Measurements from ENCODE around the gene SCAPER.

Gene SCAPER

DNA sequence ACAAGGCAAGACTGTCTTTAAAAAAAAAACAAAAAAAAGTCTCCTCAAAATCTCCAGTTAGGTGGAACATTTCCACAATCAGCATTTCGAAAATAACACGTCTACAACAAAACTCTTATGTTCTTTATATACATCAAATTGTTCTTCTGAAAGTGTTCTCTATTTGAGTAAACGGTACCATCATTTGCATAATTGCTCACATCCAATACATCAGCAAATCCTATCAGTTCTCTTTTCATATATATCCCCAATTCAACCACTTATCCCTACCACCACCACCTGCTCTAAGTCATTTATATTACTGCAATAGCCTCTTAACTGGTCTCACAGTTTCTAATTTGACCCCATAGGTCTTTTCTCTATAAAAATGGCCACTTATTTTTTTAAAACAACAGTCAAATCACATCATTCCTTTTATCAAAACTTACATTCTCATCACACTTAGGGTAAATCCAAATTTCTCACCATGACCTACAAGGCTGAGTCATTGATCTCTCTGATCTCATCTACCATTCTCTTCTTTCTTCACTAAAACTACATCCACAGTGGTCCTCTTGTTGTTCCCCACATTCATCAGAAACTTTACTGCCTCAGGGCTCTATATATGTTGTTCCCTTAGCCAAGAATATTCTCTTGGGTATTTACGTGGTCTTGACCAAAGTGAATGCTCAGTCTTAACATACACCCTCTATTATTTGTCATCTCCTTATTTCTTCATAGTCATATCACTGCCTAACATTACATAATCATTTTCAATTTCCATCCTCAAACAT lies 237.0 kb downstream of the SCAPER start:
- DNase-seq (ENCODE audit: low read depth, low spot score), result no peak

DNA sequence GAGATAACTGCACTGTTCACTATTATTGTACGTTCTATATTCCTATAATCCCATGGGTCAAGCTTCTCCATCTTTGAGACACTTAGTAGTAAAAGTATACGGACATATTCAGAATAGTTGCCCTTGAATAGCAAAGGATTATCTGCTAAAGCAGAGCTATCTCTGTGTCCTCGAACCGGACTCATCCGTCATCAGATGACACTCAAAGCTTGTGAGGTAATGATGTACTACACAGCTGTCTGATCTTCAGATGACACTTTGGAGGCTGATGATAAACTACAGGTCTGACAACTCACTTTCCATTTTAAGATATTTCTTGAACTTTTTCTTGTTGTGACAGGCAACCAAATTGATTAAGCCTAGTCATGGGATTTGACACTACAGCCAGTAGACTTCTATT lies 240.2 kb downstream of the SCAPER start:
- DNase-seq (ENCODE audit: low read depth, low spot score), result no peak

- no peak for DNase-seq (ENCODE audit: low read depth, low spot score)
Observed at GRCh38 chr15:76664411-76664810, 240.7 kb downstream of the SCAPER start.

DNA sequence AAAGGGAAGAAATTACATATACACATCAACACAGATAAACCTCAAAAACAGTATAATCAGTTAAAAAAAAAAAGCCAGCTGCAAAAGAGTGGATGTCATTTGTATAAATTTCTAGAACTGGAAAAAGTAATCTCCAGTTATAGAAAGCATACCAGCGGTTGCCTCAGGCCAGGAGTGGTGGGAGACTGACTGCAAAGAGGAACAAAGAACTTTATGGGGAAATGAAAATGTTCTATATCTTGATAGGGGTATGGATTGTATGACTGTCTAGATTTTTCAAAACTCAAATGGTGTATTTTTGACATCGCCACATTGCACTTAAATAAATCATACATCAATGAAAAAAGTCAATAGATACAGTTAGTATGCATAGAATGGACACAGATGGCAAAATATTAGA lies 241.6 kb downstream of the SCAPER start:
- no peak for DNase-seq (ENCODE audit: low read depth, low spot score)

GRCh38 chr15:76648732-76649444 lies 256.3 kb downstream of the SCAPER start:
- DNase-seq (ENCODE audit: low read depth, low spot score), result peak; percentile 23

DNA sequence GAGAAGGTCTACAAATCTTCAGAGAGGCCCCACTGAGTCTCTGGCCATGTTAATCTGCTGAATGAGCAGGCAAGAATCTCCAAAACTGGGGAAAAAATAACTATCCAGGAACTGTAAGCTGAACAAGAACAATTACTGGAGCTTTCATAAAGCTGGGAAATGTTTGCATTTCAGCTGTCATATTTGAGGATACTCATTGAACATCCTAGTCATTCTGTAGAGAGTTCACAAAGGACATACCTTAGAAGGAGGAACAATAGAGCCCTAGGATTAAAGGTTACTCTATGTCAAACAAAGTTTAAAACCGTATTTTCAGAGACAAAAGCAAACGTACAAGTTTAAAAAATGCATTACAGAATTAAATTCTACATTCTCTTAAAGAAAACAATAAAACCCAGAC lies 257.5 kb downstream of the SCAPER start:
- DNase-seq (ENCODE audit: low read depth, low spot score), result no peak

GRCh38 chr15:76644646-76645045 lies 260.5 kb downstream of the SCAPER start:
- DNase-seq (ENCODE audit: low read depth, low spot score), result no peak

DNA sequence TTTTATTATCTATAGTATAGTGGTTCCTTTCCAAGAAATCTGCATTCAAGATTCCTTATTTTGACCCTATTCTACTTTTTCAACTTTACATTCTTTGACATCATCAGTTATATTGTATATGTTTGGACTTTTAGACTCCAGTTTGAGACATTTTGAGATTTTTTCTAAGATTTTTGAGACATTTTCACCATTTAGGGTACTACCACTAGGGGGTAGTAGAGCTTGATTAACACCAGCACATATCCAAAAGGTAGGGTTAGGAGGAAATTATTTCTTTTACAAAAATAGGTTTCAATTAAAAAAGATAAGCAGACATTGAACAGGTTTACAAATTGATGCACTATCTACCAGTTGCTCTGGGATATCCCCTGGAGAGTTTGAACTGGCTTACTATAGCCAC lies 262.5 kb downstream of the SCAPER start:
- no peak for DNase-seq (ENCODE audit: low read depth, low spot score)

DNA sequence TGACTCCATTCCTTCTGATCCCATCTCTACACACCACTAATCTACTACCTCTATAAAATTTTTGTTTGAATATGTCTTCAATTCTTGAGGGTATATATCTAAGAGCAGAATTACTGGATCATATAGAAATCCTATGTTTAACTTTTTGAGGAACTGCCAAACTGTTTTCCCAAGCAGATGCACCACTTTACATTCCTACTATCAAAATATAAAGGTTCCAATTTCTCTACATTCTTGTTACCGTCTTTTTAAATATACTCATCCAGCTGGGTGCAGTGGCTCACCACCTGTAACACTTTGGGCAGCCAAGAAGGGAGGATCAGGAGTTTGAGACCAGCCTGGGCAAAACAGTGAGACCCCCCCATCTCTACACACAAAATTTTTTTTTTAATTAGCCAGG lies 268.0 kb downstream of the SCAPER start:
- no peak for DNase-seq (ENCODE audit: low read depth, low spot score)

DNA sequence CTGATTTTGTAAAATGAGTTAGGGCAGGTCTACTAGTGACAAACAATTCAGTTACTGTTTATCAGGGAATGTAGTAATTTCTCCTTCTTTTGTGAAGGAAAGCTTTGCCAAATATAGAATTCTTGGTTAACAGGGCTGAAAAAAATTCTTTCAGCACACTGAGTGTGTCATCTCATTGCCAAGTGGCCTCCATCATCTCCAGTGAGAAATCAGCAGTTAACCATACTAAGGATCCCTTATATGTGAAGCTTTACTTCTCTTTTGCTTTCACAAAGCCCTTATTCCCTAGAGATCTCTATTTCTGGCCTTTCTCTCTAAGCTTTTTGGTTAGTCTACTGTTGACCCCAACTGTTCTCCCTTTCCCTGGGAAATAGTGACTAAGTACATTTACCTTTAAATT lies 269.1 kb downstream of the SCAPER start:
- no peak for DNase-seq (ENCODE audit: low read depth, low spot score)

- DNase-seq (ENCODE audit: low read depth, low spot score), result no peak
Observed at GRCh38 chr15:76626611-76627010, 278.5 kb downstream of the SCAPER start.

DNA sequence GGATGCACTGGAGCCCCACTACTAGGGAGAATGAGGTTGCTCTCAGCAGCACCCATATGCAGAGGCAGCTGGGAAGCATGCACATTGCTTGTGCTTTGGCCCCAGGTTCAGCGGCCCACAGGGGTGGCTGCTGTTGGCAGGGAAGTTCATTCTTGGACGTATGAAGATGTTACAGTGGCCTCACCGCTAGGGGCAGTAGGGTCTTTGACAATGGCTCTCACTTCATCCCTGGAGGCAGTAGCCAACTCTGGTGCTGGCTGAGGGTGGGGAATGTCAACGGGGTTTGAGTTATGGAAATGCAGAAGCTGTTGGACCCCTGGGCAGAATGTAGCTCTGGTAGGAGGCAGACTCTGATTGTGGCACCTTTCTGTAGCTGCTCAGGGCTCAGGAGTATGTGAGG lies 279.9 kb downstream of the SCAPER start:
- DNase-seq (ENCODE audit: low read depth, low spot score), result peak; percentile 36

GRCh38 chr15:76614725-76615124 lies 290.4 kb downstream of the SCAPER start:
- DNase-seq (ENCODE audit: low read depth, low spot score), result no peak

DNA sequence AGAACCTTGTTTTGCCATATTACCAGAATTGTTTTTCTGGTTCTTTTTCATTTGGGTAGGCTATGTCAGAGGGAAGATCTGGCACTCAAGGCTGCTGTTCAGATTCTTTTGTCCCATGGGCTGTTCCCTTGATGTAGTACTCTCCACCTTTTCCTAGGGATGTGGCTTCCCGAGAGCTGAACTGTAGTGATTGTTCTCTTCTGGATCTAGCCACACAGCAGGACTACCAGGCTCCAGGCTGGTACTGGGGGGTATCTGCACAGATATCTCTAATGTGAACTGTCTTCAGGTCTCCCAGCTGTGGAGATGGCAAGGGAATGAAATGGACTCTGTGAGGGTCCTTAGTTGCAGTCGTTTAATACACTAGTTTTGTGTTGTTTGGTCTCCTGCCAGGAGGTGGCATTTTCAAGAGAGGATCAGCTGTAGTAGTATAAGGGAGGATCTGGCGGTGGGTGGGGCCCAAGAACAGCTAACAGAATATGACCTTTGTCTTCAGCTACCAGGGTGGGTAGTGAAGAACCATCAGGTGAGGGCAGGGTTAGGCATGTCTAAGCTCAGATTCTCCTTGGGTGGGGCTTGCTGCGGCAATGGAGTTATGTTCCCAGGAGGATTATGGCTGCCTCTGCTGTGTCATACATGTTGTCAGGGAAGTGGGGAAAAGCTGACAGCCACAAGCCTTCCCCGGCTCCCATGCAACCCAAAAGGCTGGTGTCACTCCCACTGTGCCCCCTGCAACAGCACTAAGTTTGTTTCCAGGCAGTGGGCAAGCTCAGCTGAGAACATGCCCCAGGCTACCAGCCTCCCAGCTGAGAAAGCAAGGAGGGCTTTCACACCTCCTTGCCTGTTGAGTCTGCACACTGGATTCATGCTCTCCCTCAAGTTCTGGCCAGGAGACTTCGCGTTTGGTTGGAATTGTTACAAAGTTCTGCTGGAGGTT lies 316.1 kb downstream of the SCAPER start:
- DNase-seq (ENCODE audit: low read depth, low spot score), result peak; percentile 8

GRCh38 chr15:76585576-76585897 lies 319.6 kb downstream of the SCAPER start:
- DNase-seq (ENCODE audit: low read depth, low spot score), result no peak

- no peak for DNase-seq (ENCODE audit: low read depth, low spot score)
Observed at GRCh38 chr15:76584868-76585575, 320.1 kb downstream of the SCAPER start.

DNA sequence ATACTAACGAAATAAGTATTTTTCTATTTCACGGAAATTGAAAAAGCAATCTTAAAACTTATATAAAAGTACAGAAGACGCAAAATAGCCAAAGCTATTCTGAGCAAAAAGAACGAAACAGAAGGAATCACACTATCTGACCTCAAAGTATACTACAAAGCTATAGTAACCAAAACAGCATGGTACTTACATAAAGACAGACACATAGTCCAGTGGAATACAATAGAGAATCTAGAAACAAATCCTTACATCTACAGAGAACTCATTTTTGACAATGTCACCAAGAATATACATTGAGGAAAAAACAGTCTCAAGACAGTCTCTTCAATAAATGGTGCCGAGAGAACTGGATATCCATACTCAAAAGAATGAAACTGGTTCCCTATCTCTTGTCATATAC lies 322.6 kb downstream of the SCAPER start:
- no peak for DNase-seq (ENCODE audit: low read depth, low spot score)

DNA sequence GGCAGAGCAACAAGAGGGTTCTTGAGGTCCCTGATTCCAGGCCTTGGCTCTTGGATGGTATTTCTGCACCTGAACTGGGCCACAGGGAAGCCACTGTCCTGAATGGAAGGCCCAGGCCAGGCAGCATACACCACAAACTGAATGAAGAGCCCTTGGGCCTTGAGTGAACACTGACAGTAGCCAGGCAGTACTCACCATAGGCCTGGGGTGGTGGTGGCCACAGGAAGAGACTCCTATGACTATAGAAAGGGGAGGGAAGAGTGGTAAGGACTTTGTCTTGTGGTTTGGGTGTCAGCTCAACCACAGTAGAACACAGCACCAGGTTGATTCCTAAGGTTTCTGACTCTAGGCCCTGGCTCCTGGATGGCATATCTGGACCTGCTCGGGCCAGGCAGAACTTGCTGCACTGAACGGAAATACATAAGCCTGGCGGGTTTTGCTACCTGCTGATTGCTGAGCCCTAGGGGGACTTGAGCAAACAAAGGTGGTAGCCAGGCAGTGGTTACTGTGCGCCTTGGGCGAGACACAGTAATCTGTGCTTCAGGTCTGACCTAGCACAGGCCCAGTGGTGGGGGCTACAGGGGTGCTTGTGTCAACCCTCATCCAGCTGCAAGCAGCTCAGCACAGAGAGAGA lies 327.1 kb downstream of the SCAPER start:
- DNase-seq (ENCODE audit: low read depth, low spot score), result no peak

DNA sequence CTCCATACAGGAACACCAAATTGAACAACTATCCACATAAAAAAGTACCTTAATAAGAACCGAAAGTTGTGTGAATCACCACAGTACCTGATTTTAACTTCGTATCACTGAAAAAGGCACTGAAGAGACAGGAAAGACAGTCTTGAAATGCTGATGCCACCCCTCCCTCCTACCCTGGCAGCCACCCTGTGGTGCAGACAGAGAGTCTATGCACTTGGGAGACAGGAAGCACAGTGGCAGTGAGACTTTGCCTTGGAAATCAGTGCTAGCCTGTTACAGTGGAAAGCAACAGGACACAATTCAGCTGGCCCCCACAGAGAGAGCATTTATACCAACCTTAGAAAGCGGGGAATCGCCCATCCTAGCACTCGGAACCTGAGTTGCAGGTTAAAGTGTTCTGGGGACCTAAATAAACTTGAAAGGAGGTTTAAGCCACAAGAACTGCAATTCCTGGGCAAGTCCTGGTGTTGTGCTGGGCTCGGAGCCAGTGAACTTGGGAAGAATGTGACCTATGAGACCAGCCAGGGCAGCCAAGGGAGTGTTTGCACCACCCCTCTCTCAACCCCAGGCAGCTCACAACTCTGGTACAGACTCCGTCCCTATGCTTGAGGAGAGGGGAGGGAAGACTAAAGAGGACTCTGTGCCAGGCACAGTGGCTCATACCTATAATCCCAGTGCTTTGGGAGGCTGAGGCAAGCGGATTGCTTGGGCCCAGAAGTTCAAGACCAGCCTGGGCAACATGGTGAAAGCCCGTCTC lies 328.4 kb downstream of the SCAPER start:
- DNase-seq (ENCODE audit: low read depth, low spot score), result no peak

DNA sequence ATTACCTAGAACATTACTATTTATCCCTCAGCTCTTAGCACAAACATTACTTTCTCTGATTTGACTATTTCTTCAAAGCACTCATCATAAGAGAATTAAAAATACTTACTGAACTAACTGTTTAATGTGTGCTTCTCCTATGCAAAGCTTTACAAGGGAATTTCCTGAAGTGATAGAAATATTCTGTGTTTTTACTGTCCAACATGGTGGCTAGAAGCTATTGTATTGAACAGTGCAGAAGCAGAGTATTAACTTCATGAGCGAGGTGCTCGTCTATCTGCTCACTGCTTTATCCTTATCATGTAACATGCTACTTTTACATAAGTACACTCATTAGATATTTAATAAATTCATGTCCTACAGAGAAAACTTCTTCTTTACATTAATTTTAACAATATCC lies 329.5 kb downstream of the SCAPER start:
- DNase-seq (ENCODE audit: low read depth, low spot score), result no peak

- no peak for DNase-seq (ENCODE audit: low read depth, low spot score)
Observed at GRCh38 chr15:76575274-76575673, 329.9 kb downstream of the SCAPER start.

Data from ELF-1 (cell line).